SK-N-SH treated with all-trans-retinoic acid at 6 μM for 48 hours (cell line): Measurements from ENCODE around the gene ACACB.

Experiments
- ARNTL ChIP-seq: fragments of 450-650 bp; formaldehyde crosslinking; IDR thresholded peaks from 2 replicates; pipeline ENCODE4 v1.5.0; 2020; ENCODE audit warnings: low read depth, mild to moderate bottlenecking, moderate library complexity, borderline replicate concordance
- GLIS3 ChIP-seq: fragments of 250-450 bp; sonication (Bioruptor Pico); IDR thresholded peaks from 2 replicates; pipeline ENCODE4 v1.5.0; 2020; ENCODE audit warnings: mild to moderate bottlenecking, moderate library complexity
- RARB ChIP-seq: fragments of 250-450 bp; sonication (Bioruptor Pico); IDR thresholded peaks from 2 replicates; pipeline ENCODE4 v1.8.0; 2021; ENCODE audit warnings: mild to moderate bottlenecking, moderate library complexity

GRCh38 chr12:109214131-109214530 lies 97.7 kb downstream of the ACACB start:
- TF ChIP-seq ARNTL (CRISPR knock-in tag) (no peak), RARB (no peak), GLIS3 (CRISPR knock-in tag) (no peak)
